H1 (cell line): ENCODE measurements around the gene C17orf107. TPM values are rescaled to one million over a fixed set of nuclear protein-coding genes. Genes with fewer than 3 reads are reported as not detected.
A peak's percentile ranks its signal among the peaks of the same experiment; 100 is the strongest.

Experiments
- CTCF ChIA-PET: fragments of 300-600 bp; sonication (Branson Sonifier 250); formaldehyde crosslinking; loops from one replicate; lab custom pipeline; 2021; ENCODE audit not compliant: partially characterized antibody; lab: Charles Lee
- POLR2A ChIA-PET: fragments of 300-600 bp; sonication (Branson Sonifier 250); formaldehyde crosslinking; loops from one replicate; lab custom pipeline; 2021; ENCODE audit warnings: inconsistent platforms; ENCODE audit not compliant: partially characterized antibody; lab: Charles Lee
- DNase-seq, 2 experiments: peaks; one replicate each; pipeline versions ENCODE4 v3.0.0 to v3.0.0-alpha.2; 2010 to 2022; ENCODE audit warnings: low spot score in 2 of 2, low read depth in 1 of 2, mixed read lengths in 1 of 2
- FAIRE-seq: peaks from 2 replicates; lab custom pipeline; 2011; peaks lifted over from hg19 to GRCh38; lab: Jason Lieb, UNC
- H2AFZ ChIP-seq: 2 replicates; pipeline ENCODE4 v1.8.1; 2012; ENCODE audit warnings: low read length, inconsistent platforms
- H2AK5ac ChIP-seq: 2 replicates; pipeline ENCODE4 v1.6.1; 2013; ENCODE audit warnings: low read depth, low read length
- H2BK120ac ChIP-seq: replicated peaks from 2 replicates; pipeline ENCODE3; 2013; ENCODE audit warnings: low read depth, low read length, inconsistent platforms
- H2BK12ac ChIP-seq: 2 replicates; pipeline ENCODE4 v1.6.1; 2013; ENCODE audit warnings: low read depth, low read length
- H2BK15ac ChIP-seq: 2 replicates; pipeline ENCODE4 v1.6.1; 2013; ENCODE audit warnings: low read length
- H2BK20ac ChIP-seq: 2 replicates; pipeline ENCODE4 v1.6.1; 2013; ENCODE audit warnings: low read length
- H2BK5ac ChIP-seq: 2 replicates; pipeline ENCODE4 v1.6.1; 2013; ENCODE audit warnings: low read depth, low read length
- H3K14ac ChIP-seq: 2 replicates; pipeline ENCODE4 v1.6.1; 2013; ENCODE audit warnings: inconsistent platforms; ENCODE audit not compliant: insufficient read length
- H3K18ac ChIP-seq: 2 replicates; pipeline ENCODE4 v1.6.1; 2013; ENCODE audit warnings: low read length; ENCODE audit errors: extremely low read depth
- H3K23ac ChIP-seq: 2 replicates; pipeline ENCODE4 v1.6.1; 2013; ENCODE audit warnings: inconsistent platforms; ENCODE audit not compliant: insufficient read length
- H3K23me2 ChIP-seq: 2 replicates; pipeline ENCODE4 v1.6.1; 2013; ENCODE audit warnings: low read depth, low read length
- H3K27ac ChIP-seq: 2 replicates; pipeline ENCODE4 v1.6.1; 2011; ENCODE audit warnings: low read depth, low read length, inconsistent platforms
- H3K27me3 ChIP-seq, 4 experiments: replicated peaks in 1 of 4; 1 replicate in 1 of 4; 2 replicates in 3 of 4; pipeline versions ENCODE4 v1.6.1 to v1.8.1; 2011 to 2013; ENCODE audit warnings: low read length in 3 of 4, mild to moderate bottlenecking in 3 of 4, inconsistent platforms in 2 of 4, mixed read lengths in 2 of 4, moderate library complexity in 1 of 4; ENCODE audit not compliant: control insufficient read depth in 3 of 4, insufficient read depth in 3 of 4; ENCODE audit errors: extremely low read depth in 1 of 4
- H3K36me3 ChIP-seq, 4 experiments: 2 replicates each; pipeline versions ENCODE4 v1.6.1 to v1.8.1; 2011 to 2013; ENCODE audit warnings: mild to moderate bottlenecking in 4 of 4, low read length in 3 of 4, moderate library complexity in 2 of 4, control low read depth in 1 of 4, inconsistent platforms in 1 of 4; ENCODE audit not compliant: insufficient read depth in 4 of 4, control insufficient read depth in 2 of 4
- H3K4ac ChIP-seq: replicated peaks from 2 replicates; pipeline ENCODE3; 2013; ENCODE audit warnings: low read length, low read depth, mixed read lengths, inconsistent platforms; ENCODE audit not compliant: insufficient read length
- H3K4me1 ChIP-seq, 4 experiments: replicated peaks in 1 of 4; 1 replicate in 1 of 4; 2 replicates in 3 of 4; pipeline versions ENCODE4 v1.6.1 to v1.8.1; 2011 to 2013; ENCODE audit warnings: low read length in 3 of 4, inconsistent platforms in 2 of 4, mixed read lengths in 1 of 4; ENCODE audit not compliant: insufficient read depth in 4 of 4, control insufficient read depth in 3 of 4
- H3K4me2 ChIP-seq, 2 experiments: 2 replicates each; pipeline versions ENCODE4 v1.6.1 to v1.8.1; 2011 to 2013; ENCODE audit warnings: low read depth in 2 of 2, low read length in 2 of 2, control low read depth in 1 of 2, inconsistent platforms in 1 of 2, mild to moderate bottlenecking in 1 of 2; ENCODE audit not compliant: insufficient read depth in 1 of 2
- H3K4me3 ChIP-seq, 4 experiments: fragments of 200-600, 300-600 bp in 1 of 4; sonication (generic), shearing (Covaris generic), sonication (Bioruptor Twin) in 1 of 4; 2 replicates each; pipeline versions ENCODE4 v1.5.1 to v1.8.1; 2011 to 2016; ENCODE audit warnings: low read length in 4 of 4, low read depth in 3 of 4, control low read depth in 2 of 4, inconsistent platforms in 2 of 4, mild to moderate bottlenecking in 2 of 4, mixed read lengths in 1 of 4, moderate library complexity in 1 of 4; ENCODE audit not compliant: insufficient read depth in 2 of 4; ENCODE audit errors: extremely low read depth in 1 of 4
- H3K56ac ChIP-seq: replicated peaks from 2 replicates; pipeline ENCODE3; 2013; ENCODE audit warnings: low read depth, mild to moderate bottlenecking, mixed read lengths, low read length, inconsistent platforms; ENCODE audit not compliant: insufficient read length
- H3K79me1 ChIP-seq: 2 replicates; pipeline ENCODE4 v1.6.1; 2013; ENCODE audit warnings: low read depth, low read length, control low read depth
- H3K79me2 ChIP-seq, 2 experiments: 2 replicates each; pipeline versions ENCODE4 v1.6.1 to v1.8.1; 2012 to 2013; ENCODE audit warnings: low read length in 2 of 2, mild to moderate bottlenecking in 2 of 2, inconsistent platforms in 1 of 2; ENCODE audit not compliant: insufficient read depth in 2 of 2, control insufficient read depth in 1 of 2
- H3K9ac ChIP-seq, 4 experiments: replicated peaks in 1 of 4; 1 replicate in 1 of 4; 2 replicates in 3 of 4; pipeline versions ENCODE4 v1.6.1 to v1.8.1; 2011 to 2013; ENCODE audit warnings: low read depth in 3 of 4, low read length in 3 of 4, control low read depth in 2 of 4, mild to moderate bottlenecking in 2 of 4, moderate library complexity in 2 of 4, inconsistent platforms in 1 of 4; ENCODE audit errors: extremely low read depth in 1 of 4
- H3K9me3 ChIP-seq, 2 experiments: 2 replicates each; pipeline versions ENCODE4 v1.6.1 to v1.8.1; 2012 to 2013; ENCODE audit warnings: mild to moderate bottlenecking in 2 of 2, moderate library complexity in 2 of 2, control low read depth in 1 of 2, inconsistent platforms in 1 of 2, low read depth in 1 of 2, low read length in 1 of 2, mixed read lengths in 1 of 2; ENCODE audit not compliant: insufficient read depth in 2 of 2
- H4K20me1 ChIP-seq, 2 experiments: replicated peaks in 1 of 2; 2 replicates each; pipeline versions ENCODE3 to v1.8.1; 2011 to 2013; ENCODE audit warnings: inconsistent platforms in 2 of 2, low read length in 2 of 2, mild to moderate bottlenecking in 1 of 2; ENCODE audit not compliant: insufficient read depth in 2 of 2, control insufficient read depth in 1 of 2
- H4K5ac ChIP-seq: 2 replicates; pipeline ENCODE4 v1.6.1; 2013; ENCODE audit warnings: low read length, low read depth, mixed read lengths, inconsistent platforms; ENCODE audit not compliant: insufficient read length
- H4K8ac ChIP-seq: 2 replicates; pipeline ENCODE4 v1.8.0; 2013; ENCODE audit warnings: mild to moderate bottlenecking, moderate library complexity, low read length, inconsistent platforms; ENCODE audit not compliant: insufficient read depth; ENCODE audit errors: extremely low read depth
- H4K91ac ChIP-seq: replicated peaks from 2 replicates; pipeline ENCODE3; 2013; ENCODE audit warnings: low read length, mixed read lengths, inconsistent platforms; ENCODE audit not compliant: insufficient read length
- E2F6 ChIP-seq: IDR thresholded peaks from 2 replicates; pipeline ENCODE4 v1.6.1; 2012; ENCODE audit warnings: inconsistent platforms
- EGR1 ChIP-seq: IDR thresholded peaks from 2 replicates; pipeline ENCODE4 v1.6.1; 2011; ENCODE audit warnings: low read depth, low read length, borderline replicate concordance
- KDM4A ChIP-seq: IDR thresholded peaks from one replicate; pipeline ENCODE4 v1.7.1; 2012; ENCODE audit warnings: low read depth, mild to moderate bottlenecking, moderate library complexity, low read length, inconsistent platforms; ENCODE audit not compliant: severe bottlenecking
- MAFK ChIP-seq: IDR thresholded peaks from 2 replicates; pipeline ENCODE4 v1.6.1; 2012; ENCODE audit warnings: low read depth, mild to moderate bottlenecking, improper control_type of control experiment, low read length
- POLR2AphosphoS5 ChIP-seq: IDR thresholded peaks from 2 replicates; pipeline ENCODE4 v1.6.1; 2011; ENCODE audit warnings: low read depth, low read length
- RFX5 ChIP-seq: IDR thresholded peaks from 2 replicates; pipeline ENCODE4 v1.6.1; 2011; ENCODE audit warnings: low read depth, low read length, improper control_type of control experiment, borderline replicate concordance
- RNF2 ChIP-seq: fragments of 200-900, 300-1000 bp; sonication (generic); IDR thresholded peaks from 2 replicates; pipeline ENCODE4 v1.7.1; 2016; ENCODE audit warnings: borderline replicate concordance, low read depth, mild to moderate bottlenecking, antibody characterized with exemption, low read length; ENCODE audit not compliant: poor library complexity, severe bottlenecking; ENCODE audit errors: missing control alignments
- SIN3A ChIP-seq, 2 experiments: IDR thresholded peaks in 1 of 2; conservative IDR thresholded peaks in 1 of 2; 2 replicates each; pipeline ENCODE4 v1.6.1; 2011 to 2012; ENCODE audit warnings: low read length in 2 of 2, improper control_type of control experiment in 1 of 2, low read depth in 1 of 2, mild to moderate bottlenecking in 1 of 2
- SRF ChIP-seq: IDR thresholded peaks from 2 replicates; pipeline ENCODE4 v1.6.1; 2011; ENCODE audit warnings: mild to moderate bottlenecking, low read depth, low read length, moderate library complexity
- SUZ12 ChIP-seq: fragments of 200-600 bp; sonication (generic); IDR thresholded peaks from 2 replicates; pipeline ENCODE4 v1.6.1; 2012; ENCODE audit warnings: mild to moderate bottlenecking, inconsistent platforms, low read length, moderate library complexity, mixed read lengths
- TBP ChIP-seq: IDR thresholded peaks from 2 replicates; pipeline ENCODE4 v1.6.1; 2011; ENCODE audit warnings: low read depth, low read length, improper control_type of control experiment
- WGBS, 2 experiments: shearing (Covaris generic) in 1 of 2; methylation state at CpG; one replicate each; pipeline versions ENCODE4 v1.1.6 to v1.1.7; 2013 to 2015; ENCODE audit warnings: low lambda C conversion rate in 2 of 2, mixed read lengths in 2 of 2, inconsistent platforms in 1 of 2, low coverage in 1 of 2, missing lambda C conversion rate in 1 of 2; ENCODE audit not compliant: insufficient replicate concordance in 2 of 2, insufficient coverage in 1 of 2, insufficient read length in 1 of 2; ENCODE audit errors: extremely low coverage in 1 of 2, missing lambda C conversion rate in 1 of 2; 5-methylcytosine and 5-hydroxymethylcytosine counted together
- polyA plus RNA-seq, 7 experiments: library from polyadenylated mRNA; depleted of rRNA in 3 of 7; stranded (reverse) in 5 of 7; unstranded in 2 of 7; fragments of >200 nt in 5 of 7; fragments of 200-250 nt in 2 of 7; gene quantifications; 1 replicate in 5 of 7; 2 replicates in 1 of 7; 4 replicates in 1 of 7; pipeline versions ENCODE4 v1.2.1 to v1.2.3, GENCODE V29; 2011 to 2013; ENCODE audit warnings: missing spikeins in 2 of 7, mixed read lengths in 2 of 7
- total RNA-seq: library from RNA; stranded (reverse); fragmentation: NEBNext Ultra II Directional; extraction: Animal tissue kit (Norgen Biotek cat#: 25700); gene quantifications from 2 replicates; pipeline ENCODE4 v1.2.1, GENCODE V29; 2021

C17orf107 gene
- total and polyA plus RNA-seq, 2 of the 8 experiments (the other 6 are each of a cell fraction or from before 2014, with no cell fraction given), result 0.39 to 0.45 TPM

GRCh38 chr17:4945944-4946280 lies 46.6 kb downstream of the C17orf107 start:
- ChIA-PET CTCF (interaction anchor here (1.5 kb wide), 1 partner anchor 37 kb away, joined by 5 read pairs; no protein-coding TSS in a partner anchor), POLR2A (interaction anchor here (0.7 to 32.4 kb wide), 14 partner anchors 1 to 241 kb away, joined by 3 to 987 read pairs (median 10); partner anchors contain the start of genes C17orf107, CAMTA2, ENO3 and GP1BA)
- Histone ChIP-seq H3K23me2 (peaks cover 22% of the 10 kb centered on the region), H2BK15ac (no peak overlapping the region), H4K8ac (no peak overlapping the region; the same call in 1 of the 2 replicates), H3K36me3 (peaks cover 8 to 42% (median 28%) of the 10 kb centered on the region in 4 experiments), H2BK5ac (no peak overlapping the region), H2AK5ac (no peak overlapping the region), H2BK120ac (no peak overlapping the region), H3K4ac (no peak overlapping the region), H3K4me2 (peak overlapping the region; percentile 67 to 95), H3K4me3 (peak overlapping the region in 2 of 4 experiments; percentile 75 to 97; a peak in 3 of 8 replicates), H2BK12ac (no peak overlapping the region), H3K27me3 (no peaks in the 10 kb centered on the region), H4K5ac (no peak overlapping the region), H3K56ac (no peak overlapping the region), H3K9ac (no peak overlapping the region; a peak in 1 of 7 replicates), H4K91ac (no peak overlapping the region)
- 78% methylated on average over 3 of the region's 4 CpGs; no CpG with 5 or more reads in 1 of the 2 experiments for WGBS, 2 experiments
- DNase-seq, result no peak
- TF ChIP-seq SRF (no peak), MAFK (no peak), EGR1 (no peak), TBP (no peak), POLR2AphosphoS5 (peak; percentile 49; the same call in 1 of the 2 replicates), SIN3A (conservative IDR thresholded peaks at IDR 0.05 in 1 of 2, IDR thresholded peaks at IDR 0.05 in 1 of 2; ENCODE audit: low read depth in 1 of 2, low read length in 2 of 2) (0 out of 4 replicates have a peak, but pooled peaks of 1 of the 2 experiments have one; percentile 25), E2F6 (no peak), RFX5 (no peak), KDM4A (no peak), SUZ12 (no peak), RNF2 (no peak)
- TF ChIP-seq, all 59 proteins: peak for 2
- Histone ChIP-seq H3K79me2 (peaks cover 8 to 55% of the 10 kb centered on the region in 2 experiments), H3K23ac (no peak overlapping the region), H3K27ac (no peak overlapping the region), H3K14ac (no peak overlapping the region), H3K9me3 (no peaks in the 10 kb centered on the region), H2BK20ac (no peak overlapping the region), H3K18ac (no peak overlapping the region), H4K20me1 (peaks cover 16 to 23% of the 10 kb centered on the region in 2 experiments), H2AFZ (no peak overlapping the region), H3K79me1 (peaks cover 2% of the 10 kb centered on the region; the same call in 1 of the 2 replicates), H3K4me1 (peaks cover 4 to 10% (median 5%) of the 10 kb centered on the region in 4 experiments)
- no peak for FAIRE-seq
